ENCODE results near the gene SRCIN1. TPM values are rescaled to one million over a fixed set of nuclear protein-coding genes. Genes with fewer than 3 reads are reported as not detected.
A peak's percentile ranks its signal among the peaks of the same experiment; 100 is the strongest.

The SRCIN1 gene
- total RNA-seq, 1 donor from 2014 or later = not detected

- Histone ChIP-seq H3K9me3 (no peaks in the 10 kb centered on the region), H3K27me3 (peaks cover 15% of the 10 kb centered on the region), H3K4me3 (no peak overlapping the region), H3K27ac (peak overlapping the region in 1 of 2 donors; percentile 5), H3K36me3 (no peaks in the 10 kb centered on the region), H3K4me1 (peaks cover 3 to 20% of the 10 kb centered on the region in 2 donors)
- no peak for DNase-seq (ENCODE audit: low spot score in 2 of 2)
- intact Hi-C loops (cut with DNase I) = no loop called here
- TF ChIP-seq CTCF (IDR thresholded peaks at IDR 0.05) = no peak
Measured at GRCh38 chr17:38575781-38576180, 30.0 kb downstream of the SRCIN1 start.

- DNase-seq (ENCODE audit: low spot score in 2 of 2) = no peak
- Histone ChIP-seq H3K27me3 (peaks cover 12% of the 10 kb centered on the region), H3K4me3 (no peak overlapping the region), H3K4me1 (peaks cover 3 to 20% of the 10 kb centered on the region in 2 donors), H3K27ac (no peak overlapping the region), H3K9me3 (no peaks in the 10 kb centered on the region), H3K36me3 (no peaks in the 10 kb centered on the region)
- intact Hi-C loops (cut with DNase I) = no loop called here
- TF ChIP-seq CTCF (IDR thresholded peaks at IDR 0.05) = no peak
Measured at GRCh38 chr17:38574712-38575111, 31.0 kb downstream of the SRCIN1 start.

- H3K27ac ChIP-seq = no peak overlapping the region
- no peaks in the 10 kb centered on the region for H3K36me3 ChIP-seq
- H3K4me1 ChIP-seq = peaks cover 3 to 11% of the 10 kb centered on the region in 2 donors
- TF ChIP-seq CTCF (IDR thresholded peaks at IDR 0.05) = no peak
- H3K4me3 ChIP-seq = peak overlapping the region; percentile 50 to 56
- no peaks in the 10 kb centered on the region for H3K9me3 ChIP-seq
- peaks cover 10% of the 10 kb centered on the region for H3K27me3 ChIP-seq
- no peak for DNase-seq (ENCODE audit: low spot score in 2 of 2)
- intact Hi-C loops (cut with DNase I) = no loop called here
Measured at GRCh38 chr17:38572669-38573365, 32.9 kb downstream of the SRCIN1 start.

- Histone ChIP-seq H3K9me3 (no peaks in the 10 kb centered on the region), H3K4me3 (peak overlapping the region; percentile 50 to 56), H3K27me3 (peaks cover 10% of the 10 kb centered on the region), H3K36me3 (no peaks in the 10 kb centered on the region), H3K4me1 (peaks cover 3 to 11% of the 10 kb centered on the region in 2 donors), H3K27ac (no peak overlapping the region)
- TF ChIP-seq CTCF (IDR thresholded peaks at IDR 0.05) = no peak
- DNase-seq (ENCODE audit: low spot score in 2 of 2) = no peak
- intact Hi-C loops (cut with DNase I) = no loop called here
Measured at GRCh38 chr17:38571833-38572668, 33.7 kb downstream of the SRCIN1 start.

GRCh38 chr17:38569701-38570512, 35.8 kb downstream of the SRCIN1 start:
- Histone ChIP-seq H3K4me3 (no peak overlapping the region), H3K9me3 (no peaks in the 10 kb centered on the region), H3K27me3 (peaks cover 15% of the 10 kb centered on the region), H3K4me1 (peaks cover 3 to 7% of the 10 kb centered on the region in 2 donors), H3K36me3 (no peaks in the 10 kb centered on the region), H3K27ac (no peak overlapping the region)
- TF ChIP-seq CTCF (IDR thresholded peaks at IDR 0.05) = no peak
- intact Hi-C loops (cut with DNase I) = no loop called here
- DNase-seq (ENCODE audit: low spot score in 2 of 2) = no peak
